Measurements from ENCODE around the gene TFCP2.

DNA sequence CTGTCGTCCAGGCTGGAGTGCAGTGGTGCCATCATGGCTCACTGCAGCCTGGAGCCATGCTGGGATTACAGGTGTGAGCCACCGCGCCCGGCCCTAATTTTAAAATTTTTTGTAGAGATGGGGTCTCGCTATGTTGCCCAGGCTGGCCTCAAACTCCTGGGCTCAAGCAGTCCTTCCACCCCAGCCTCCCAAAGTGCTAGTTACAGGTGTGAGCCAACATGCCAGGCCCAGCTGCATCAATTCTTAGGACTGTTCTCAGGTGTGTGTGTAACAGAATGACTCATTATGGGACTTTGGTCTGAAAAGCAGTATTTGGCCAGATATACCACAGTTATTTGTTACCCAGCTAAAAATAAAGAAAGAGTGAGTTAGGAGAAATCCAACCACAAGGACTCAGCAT lies 107.4 kb downstream of the TFCP2 start:
- TF ChIP-seq, protein P1, sequence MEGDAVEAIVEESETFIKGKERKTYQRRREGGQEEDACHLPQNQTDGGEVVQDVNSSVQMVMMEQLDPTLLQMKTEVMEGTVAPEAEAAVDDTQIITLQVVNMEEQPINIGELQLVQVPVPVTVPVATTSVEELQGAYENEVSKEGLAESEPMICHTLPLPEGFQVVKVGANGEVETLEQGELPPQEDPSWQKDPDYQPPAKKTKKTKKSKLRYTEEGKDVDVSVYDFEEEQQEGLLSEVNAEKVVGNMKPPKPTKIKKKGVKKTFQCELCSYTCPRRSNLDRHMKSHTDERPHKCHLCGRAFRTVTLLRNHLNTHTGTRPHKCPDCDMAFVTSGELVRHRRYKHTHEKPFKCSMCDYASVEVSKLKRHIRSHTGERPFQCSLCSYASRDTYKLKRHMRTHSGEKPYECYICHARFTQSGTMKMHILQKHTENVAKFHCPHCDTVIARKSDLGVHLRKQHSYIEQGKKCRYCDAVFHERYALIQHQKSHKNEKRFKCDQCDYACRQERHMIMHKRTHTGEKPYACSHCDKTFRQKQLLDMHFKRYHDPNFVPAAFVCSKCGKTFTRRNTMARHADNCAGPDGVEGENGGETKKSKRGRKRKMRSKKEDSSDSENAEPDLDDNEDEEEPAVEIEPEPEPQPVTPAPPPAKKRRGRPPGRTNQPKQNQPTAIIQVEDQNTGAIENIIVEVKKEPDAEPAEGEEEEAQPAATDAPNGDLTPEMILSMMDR (IDR thresholded peaks at IDR 0.05) = no peak
- TF ChIP-seq POLR2AphosphoS5 (IDR thresholded peaks at IDR 0.05; ENCODE audit: low read depth, low read length) (no peak), SIN3A (IDR thresholded peaks at IDR 0.05; ENCODE audit: borderline replicate concordance, insufficient read depth, low read depth, low read length) (no peak)

Measured in Panc1 (cell line).